SU-DHL-6 (cell line): ENCODE measurements around the gene ECHS1.

Experiments
- H2AFZ ChIP-seq: fragments of 200-600 bp; sonication (generic); 2 replicates; pipeline ENCODE4 v1.6.1; 2014; ENCODE audit warnings: low read depth, mild to moderate bottlenecking, moderate library complexity, mixed read lengths, antibody characterized with exemption, low read length; ENCODE audit not compliant: severe bottlenecking
- H3F3A ChIP-seq: fragments of 200-600 bp; shearing (Covaris generic); 2 replicates; pipeline ENCODE4 v1.6.0; 2016; ENCODE audit warnings: antibody characterized with exemption, mild to moderate bottlenecking; ENCODE audit not compliant: insufficient read depth
- H3K27ac ChIP-seq: fragments of 200-600 bp; sonication (generic); 2 replicates; pipeline ENCODE4 v1.5.1; 2016; ENCODE audit warnings: low read depth, mild to moderate bottlenecking, low read length, moderate library complexity, mixed read lengths
- H3K27me3 ChIP-seq: fragments of 200-600 bp; sonication (generic), shearing (Covaris generic); 2 replicates; pipeline ENCODE4 v1.6.0; 2014; ENCODE audit warnings: mild to moderate bottlenecking, low read length
- H3K36me3 ChIP-seq: fragments of 200-600 bp; sonication (generic); 2 replicates; pipeline ENCODE4 v1.6.1; 2014; ENCODE audit warnings: mild to moderate bottlenecking, low read length, mixed read lengths
- H3K4me2 ChIP-seq: fragments of 300-600, 200-600 bp; shearing (Covaris generic), sonication (generic); 2 replicates; pipeline ENCODE4 v1.6.0; 2014; ENCODE audit warnings: low read length, low read depth, mild to moderate bottlenecking; ENCODE audit not compliant: poor library complexity, severe bottlenecking
- H3K4me3 ChIP-seq: fragments of 200-600 bp; sonication (generic); 2 replicates; pipeline ENCODE4 v1.5.1; 2014; ENCODE audit warnings: antibody characterized with exemption, low read length, mild to moderate bottlenecking, mixed read lengths; ENCODE audit not compliant: insufficient read depth, poor library complexity, severe bottlenecking
- H3K79me2 ChIP-seq: fragments of 200-600 bp; sonication (generic); 2 replicates; pipeline ENCODE4 v1.6.1; 2014; ENCODE audit warnings: mild to moderate bottlenecking, low read length, moderate library complexity; ENCODE audit not compliant: insufficient read depth
- H3K9ac ChIP-seq: fragments of 200-600 bp; sonication (generic); 2 replicates; pipeline ENCODE4 v1.7.0; 2014; ENCODE audit warnings: mild to moderate bottlenecking, low read length
- H3K9me2 ChIP-seq: fragments of 200-600 bp; sonication (generic); replicated peaks from 2 replicates; pipeline ENCODE4 v1.6.1; 2014; ENCODE audit warnings: low read length; ENCODE audit not compliant: insufficient read depth
- H3K9me3 ChIP-seq: fragments of 200-600 bp; sonication (generic); 2 replicates; pipeline ENCODE4 v1.6.1; 2014; ENCODE audit warnings: low read length, mixed read lengths; ENCODE audit not compliant: insufficient read depth
- H4K20me1 ChIP-seq: fragments of 200-600 bp; sonication (generic); 2 replicates; pipeline ENCODE4 v1.6.1; 2014; ENCODE audit warnings: low read depth, mild to moderate bottlenecking, antibody characterized with exemption, low read length, moderate library complexity, mixed read lengths
- EZH2phosphoT487 ChIP-seq: fragments of 200-600 bp; sonication (generic), shearing (Covaris generic); conservative IDR thresholded peaks from 2 replicates; pipeline ENCODE4 v1.6.1; 2018; ENCODE audit warnings: mild to moderate bottlenecking, antibody characterized with exemption, low read length, moderate library complexity, mixed read lengths
- TF ChIP-seq, protein P1 (sequence below): fragments of 200-600 bp; sonication (generic); IDR thresholded peaks from one replicate; pipeline ENCODE4 v1.5.1; 2017; ENCODE audit warnings: antibody characterized with exemption, mild to moderate bottlenecking, low read length, moderate library complexity; ENCODE audit not compliant: insufficient read depth, poor library complexity, severe bottlenecking

The ECHS1 gene

DNA sequence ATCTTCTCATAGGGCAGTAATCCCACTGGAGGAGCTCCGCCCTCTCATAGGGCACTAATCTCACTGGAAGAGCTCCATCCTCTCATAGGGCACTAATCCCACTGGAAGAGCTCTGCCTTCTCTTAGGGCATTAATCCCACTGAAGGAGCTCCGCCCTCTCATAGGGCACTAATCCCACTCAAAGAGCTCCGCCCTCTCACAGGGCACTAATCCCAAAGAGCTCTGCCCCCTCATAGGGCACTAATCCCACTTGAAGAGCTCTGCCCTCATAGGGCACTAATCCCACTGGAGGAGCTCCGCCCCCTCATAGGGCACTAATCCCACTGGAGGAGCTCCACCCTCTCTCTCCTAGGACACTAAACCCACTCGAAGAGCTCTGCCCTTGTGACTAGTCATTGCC lies 11.9 kb downstream of the ECHS1 start:
- no peak overlapping the region for H3K9ac ChIP-seq
- no peak overlapping the region for H3K27ac ChIP-seq
- no peak overlapping the region for H2AFZ ChIP-seq
- no peaks in the 10 kb centered on the region for H3K36me3 ChIP-seq
- H3K9me2 ChIP-seq = no peaks in the 10 kb centered on the region
- no peaks in the 10 kb centered on the region for H3K27me3 ChIP-seq
- no peaks in the 10 kb centered on the region for H4K20me1 ChIP-seq
- no peak for TF ChIP-seq EZH2phosphoT487
- TF ChIP-seq, protein P1, sequence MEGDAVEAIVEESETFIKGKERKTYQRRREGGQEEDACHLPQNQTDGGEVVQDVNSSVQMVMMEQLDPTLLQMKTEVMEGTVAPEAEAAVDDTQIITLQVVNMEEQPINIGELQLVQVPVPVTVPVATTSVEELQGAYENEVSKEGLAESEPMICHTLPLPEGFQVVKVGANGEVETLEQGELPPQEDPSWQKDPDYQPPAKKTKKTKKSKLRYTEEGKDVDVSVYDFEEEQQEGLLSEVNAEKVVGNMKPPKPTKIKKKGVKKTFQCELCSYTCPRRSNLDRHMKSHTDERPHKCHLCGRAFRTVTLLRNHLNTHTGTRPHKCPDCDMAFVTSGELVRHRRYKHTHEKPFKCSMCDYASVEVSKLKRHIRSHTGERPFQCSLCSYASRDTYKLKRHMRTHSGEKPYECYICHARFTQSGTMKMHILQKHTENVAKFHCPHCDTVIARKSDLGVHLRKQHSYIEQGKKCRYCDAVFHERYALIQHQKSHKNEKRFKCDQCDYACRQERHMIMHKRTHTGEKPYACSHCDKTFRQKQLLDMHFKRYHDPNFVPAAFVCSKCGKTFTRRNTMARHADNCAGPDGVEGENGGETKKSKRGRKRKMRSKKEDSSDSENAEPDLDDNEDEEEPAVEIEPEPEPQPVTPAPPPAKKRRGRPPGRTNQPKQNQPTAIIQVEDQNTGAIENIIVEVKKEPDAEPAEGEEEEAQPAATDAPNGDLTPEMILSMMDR = no peak
- no peaks in the 10 kb centered on the region for H3F3A ChIP-seq
- no peaks in the 10 kb centered on the region for H3K9me3 ChIP-seq
- H3K4me3 ChIP-seq = no peak overlapping the region
- H3K79me2 ChIP-seq = no peaks in the 10 kb centered on the region
- H3K4me2 ChIP-seq = no peak overlapping the region

- no peaks in the 10 kb centered on the region for H3K36me3 ChIP-seq
- H3K4me2 ChIP-seq = no peak overlapping the region
- no peaks in the 10 kb centered on the region for H3K9me2 ChIP-seq
- no peak overlapping the region for H2AFZ ChIP-seq
- no peak overlapping the region for H3K9ac ChIP-seq
- H3K4me3 ChIP-seq = no peak overlapping the region
- H3K79me2 ChIP-seq = no peaks in the 10 kb centered on the region
- no peaks in the 10 kb centered on the region for H3F3A ChIP-seq
- no peaks in the 10 kb centered on the region for H4K20me1 ChIP-seq
- H3K9me3 ChIP-seq = no peaks in the 10 kb centered on the region
- no peak overlapping the region for H3K27ac ChIP-seq
- TF ChIP-seq, protein P1 = no peak
- no peak for TF ChIP-seq EZH2phosphoT487
- H3K27me3 ChIP-seq = no peaks in the 10 kb centered on the region
Measured at GRCh38 chr10:133359972-133360610, 13.1 kb downstream of the ECHS1 start.

DNA sequence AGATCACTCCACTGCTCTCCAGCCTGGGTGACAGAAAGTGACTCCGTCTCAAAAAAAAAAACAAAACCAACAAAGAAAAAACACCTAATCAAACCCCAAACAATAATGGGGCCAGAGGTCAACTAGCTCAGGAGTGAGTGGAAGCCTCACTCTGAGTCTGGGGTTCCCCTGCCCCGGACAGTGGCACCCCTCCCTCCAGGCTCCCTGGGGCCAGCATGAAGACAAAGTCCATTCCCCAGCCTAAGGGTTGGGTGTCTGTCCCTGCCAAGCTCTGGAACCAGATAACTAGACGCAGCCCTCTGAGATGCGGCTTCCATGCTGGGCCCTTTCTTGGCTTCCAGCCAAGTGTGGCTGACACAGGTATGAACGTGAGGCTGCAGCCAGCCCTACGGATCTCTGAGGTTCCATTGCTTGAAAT lies 13.6 kb downstream of the ECHS1 start:
- H4K20me1 ChIP-seq = no peaks in the 10 kb centered on the region
- H3K9me2 ChIP-seq = no peaks in the 10 kb centered on the region
- no peaks in the 10 kb centered on the region for H3K36me3 ChIP-seq
- H3K9me3 ChIP-seq = no peaks in the 10 kb centered on the region
- no peaks in the 10 kb centered on the region for H3K79me2 ChIP-seq
- no peak overlapping the region for H2AFZ ChIP-seq
- no peak overlapping the region for H3K9ac ChIP-seq
- no peak overlapping the region for H3K4me3 ChIP-seq
- TF ChIP-seq, protein P1 = no peak
- no peak for TF ChIP-seq EZH2phosphoT487
- no peak overlapping the region for H3K4me2 ChIP-seq
- H3K27ac ChIP-seq = no peak overlapping the region
- no peaks in the 10 kb centered on the region for H3F3A ChIP-seq
- H3K27me3 ChIP-seq = no peaks in the 10 kb centered on the region
